IMR-90 (cell line): ENCODE results near the gene SCARF1.
A peak's percentile ranks its signal among the peaks of the same experiment; 100 is the strongest.

Experiments
- MAFK ChIP-seq: IDR thresholded peaks from 2 replicates; pipeline ENCODE4 v1.6.1; 2012; ENCODE audit warnings: low read depth, low read length, improper control_type of control experiment
- MXI1 ChIP-seq: IDR thresholded peaks from 2 replicates; pipeline ENCODE4 v1.6.1; 2012; ENCODE audit warnings: low read depth, mild to moderate bottlenecking, low read length, moderate library complexity, borderline replicate concordance
- POLR2A ChIP-seq: IDR thresholded peaks from 2 replicates; pipeline ENCODE4 v1.6.1; 2012; ENCODE audit warnings: mild to moderate bottlenecking, low read depth, low read length
- RFX5 ChIP-seq: IDR thresholded peaks from 2 replicates; pipeline ENCODE4 v1.8.0; 2012; ENCODE audit warnings: low read depth, mild to moderate bottlenecking, low read length, moderate library complexity
- TF ChIP-seq, protein P1 (sequence below): conservative IDR thresholded peaks from 2 replicates; pipeline ENCODE4 v1.5.1; 2012; ENCODE audit warnings: mild to moderate bottlenecking, low read depth, low read length, improper control_type of control experiment

DNA sequence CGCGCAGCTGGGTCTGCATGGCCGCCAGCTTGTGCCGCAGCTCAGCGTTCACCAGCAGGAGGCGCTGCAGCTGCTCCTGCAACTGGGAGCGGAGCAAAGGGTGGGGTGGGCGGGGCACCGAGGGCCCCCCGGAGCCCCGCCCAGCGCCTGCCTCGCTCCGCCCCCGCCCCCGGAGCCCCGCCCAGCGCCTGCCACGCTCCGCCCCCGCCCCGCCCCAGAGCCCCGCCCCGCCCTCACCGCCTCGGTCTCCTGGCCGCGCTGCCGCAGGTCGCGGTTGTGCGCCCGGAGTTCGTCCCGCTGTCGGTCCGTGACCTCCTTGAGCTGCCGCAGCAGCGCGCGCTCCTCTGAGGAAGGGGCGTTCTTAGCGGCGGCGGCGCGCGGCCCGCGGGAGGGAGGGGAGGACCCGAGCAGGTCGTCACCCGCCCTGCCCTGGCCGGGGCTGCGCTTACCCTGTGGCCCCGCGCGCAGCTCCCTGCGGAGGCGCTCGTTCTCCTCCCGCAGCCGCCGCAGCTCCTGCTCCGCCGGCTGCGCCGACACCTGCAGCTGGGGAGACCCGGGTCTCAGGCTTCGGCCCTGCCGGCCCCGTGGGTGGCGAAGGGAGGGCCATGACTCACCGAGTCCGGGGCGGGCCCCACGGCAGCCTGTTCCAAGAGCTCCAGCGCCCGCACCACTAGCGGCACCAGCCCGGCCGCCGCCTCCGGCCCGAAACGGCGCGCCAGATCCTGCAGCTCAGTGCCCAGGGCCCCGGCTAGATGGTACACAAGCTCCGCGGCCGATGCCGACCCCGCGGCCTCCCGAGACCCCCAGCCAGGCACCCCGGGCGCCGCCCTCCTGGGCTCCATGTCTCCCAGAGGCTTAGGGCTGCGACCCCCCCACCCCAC is 3.7 kb upstream of the SCARF1 start:
- TF ChIP-seq RFX5: no peak
- TF ChIP-seq, protein P1, sequence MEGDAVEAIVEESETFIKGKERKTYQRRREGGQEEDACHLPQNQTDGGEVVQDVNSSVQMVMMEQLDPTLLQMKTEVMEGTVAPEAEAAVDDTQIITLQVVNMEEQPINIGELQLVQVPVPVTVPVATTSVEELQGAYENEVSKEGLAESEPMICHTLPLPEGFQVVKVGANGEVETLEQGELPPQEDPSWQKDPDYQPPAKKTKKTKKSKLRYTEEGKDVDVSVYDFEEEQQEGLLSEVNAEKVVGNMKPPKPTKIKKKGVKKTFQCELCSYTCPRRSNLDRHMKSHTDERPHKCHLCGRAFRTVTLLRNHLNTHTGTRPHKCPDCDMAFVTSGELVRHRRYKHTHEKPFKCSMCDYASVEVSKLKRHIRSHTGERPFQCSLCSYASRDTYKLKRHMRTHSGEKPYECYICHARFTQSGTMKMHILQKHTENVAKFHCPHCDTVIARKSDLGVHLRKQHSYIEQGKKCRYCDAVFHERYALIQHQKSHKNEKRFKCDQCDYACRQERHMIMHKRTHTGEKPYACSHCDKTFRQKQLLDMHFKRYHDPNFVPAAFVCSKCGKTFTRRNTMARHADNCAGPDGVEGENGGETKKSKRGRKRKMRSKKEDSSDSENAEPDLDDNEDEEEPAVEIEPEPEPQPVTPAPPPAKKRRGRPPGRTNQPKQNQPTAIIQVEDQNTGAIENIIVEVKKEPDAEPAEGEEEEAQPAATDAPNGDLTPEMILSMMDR: peak; percentile 99
- TF ChIP-seq POLR2A: peak; percentile 57
- TF ChIP-seq MAFK: no peak
- TF ChIP-seq MXI1: peak; percentile 77
